ENCODE measurements around the gene KCNQ1.

The KCNQ1 gene

GRCh38 chr11:2833716-2834502 is 389.1 kb downstream of the KCNQ1 start:
- no peak for DNase-seq

- DNase-seq: no peak
Observed at GRCh38 chr11:2834503-2835273, 389.9 kb downstream of the KCNQ1 start.

- DNase-seq: no peak
Observed at GRCh38 chr11:2835296-2835695, 390.5 kb downstream of the KCNQ1 start.

- no peak for DNase-seq
Observed at GRCh38 chr11:2835751-2836150, 390.9 kb downstream of the KCNQ1 start.

- DNase-seq: no peak
Observed at GRCh38 chr11:2836315-2837095, 391.7 kb downstream of the KCNQ1 start.

- DNase-seq: no peak
Observed at GRCh38 chr11:2837096-2837601, 392.3 kb downstream of the KCNQ1 start.

- no peak for DNase-seq
Observed at GRCh38 chr11:2837651-2838050, 392.8 kb downstream of the KCNQ1 start.

GRCh38 chr11:2838091-2838490 is 393.3 kb downstream of the KCNQ1 start:
- no peak for DNase-seq

GRCh38 chr11:2838676-2839294 is 394.0 kb downstream of the KCNQ1 start:
- DNase-seq: no peak

GRCh38 chr11:2839395-2839943 is 394.7 kb downstream of the KCNQ1 start:
- no peak for DNase-seq

- DNase-seq: no peak
Observed at GRCh38 chr11:2841411-2842190, 396.8 kb downstream of the KCNQ1 start.

- DNase-seq: no peak
Observed at GRCh38 chr11:2842876-2843275, 398.1 kb downstream of the KCNQ1 start.

GRCh38 chr11:2843551-2843950 is 398.7 kb downstream of the KCNQ1 start:
- no peak for DNase-seq

- no peak for DNase-seq
Observed at GRCh38 chr11:2844116-2844842, 399.5 kb downstream of the KCNQ1 start.

- no peak for DNase-seq
Observed at GRCh38 chr11:2844996-2845395, 400.2 kb downstream of the KCNQ1 start.

- no peak for DNase-seq
Observed at GRCh38 chr11:2846056-2846455, 401.2 kb downstream of the KCNQ1 start.

- DNase-seq: no peak
Observed at GRCh38 chr11:2846470-2846869, 401.7 kb downstream of the KCNQ1 start.

- no peak for DNase-seq
Observed at GRCh38 chr11:2847561-2847960, 402.8 kb downstream of the KCNQ1 start.

GRCh38 chr11:2848497-2848896 is 403.7 kb downstream of the KCNQ1 start:
- DNase-seq: no peak

GRCh38 chr11:2849994-2850770 is 405.4 kb downstream of the KCNQ1 start:
- DNase-seq: no peak

Measured in T-helper 1 cell (primary cell).